ENCODE measurements around the gene RUBCNL. TPM values are rescaled to one million over a fixed set of nuclear protein-coding genes. Genes with fewer than 3 reads are reported as not detected.

Gene RUBCNL
- total and polyA plus RNA-seq, 9 donors, result 0.57 to 4.5 (median 1.5) TPM

DNA sequence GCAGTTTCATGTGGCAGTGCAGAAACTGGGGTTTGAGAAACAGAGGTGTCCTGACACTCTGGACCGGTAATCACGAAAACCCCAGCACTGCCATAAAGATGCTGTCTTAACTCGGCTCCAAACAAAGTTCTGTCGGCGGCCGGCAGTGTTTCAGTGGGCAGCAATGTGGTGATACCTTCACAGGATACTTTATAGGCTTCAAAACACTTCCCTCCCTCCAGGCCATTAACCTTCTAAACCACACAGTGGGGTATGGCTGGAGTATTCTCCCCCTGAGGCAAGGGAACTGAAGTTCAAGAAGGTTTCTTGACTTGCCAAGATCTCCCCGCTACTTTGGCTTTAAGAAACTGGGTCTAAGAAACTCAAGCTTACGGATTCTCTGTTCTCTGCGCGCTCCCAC, 1.1 kb downstream of the RUBCNL start:
- DNase-seq, result no peak
- Histone ChIP-seq H3K9me3 (no peaks in the 10 kb centered on the region), H3K27me3 (no peaks in the 10 kb centered on the region), H3K27ac (no peak overlapping the region), H3K4me3 (no peak overlapping the region), H3K36me3 (no peaks in the 10 kb centered on the region), H3K4me1 (ENCODE audit: insufficient read depth) (peaks cover 3% of the 10 kb centered on the region)
- intact Hi-C loops (cut with DNase I), result no loop called here
- TF ChIP-seq EP300 (IDR thresholded peaks at IDR 0.05) (no peak), POLR2A (IDR thresholded peaks at IDR 0.05) (no peak)
- TF ChIP-seq, protein P1, sequence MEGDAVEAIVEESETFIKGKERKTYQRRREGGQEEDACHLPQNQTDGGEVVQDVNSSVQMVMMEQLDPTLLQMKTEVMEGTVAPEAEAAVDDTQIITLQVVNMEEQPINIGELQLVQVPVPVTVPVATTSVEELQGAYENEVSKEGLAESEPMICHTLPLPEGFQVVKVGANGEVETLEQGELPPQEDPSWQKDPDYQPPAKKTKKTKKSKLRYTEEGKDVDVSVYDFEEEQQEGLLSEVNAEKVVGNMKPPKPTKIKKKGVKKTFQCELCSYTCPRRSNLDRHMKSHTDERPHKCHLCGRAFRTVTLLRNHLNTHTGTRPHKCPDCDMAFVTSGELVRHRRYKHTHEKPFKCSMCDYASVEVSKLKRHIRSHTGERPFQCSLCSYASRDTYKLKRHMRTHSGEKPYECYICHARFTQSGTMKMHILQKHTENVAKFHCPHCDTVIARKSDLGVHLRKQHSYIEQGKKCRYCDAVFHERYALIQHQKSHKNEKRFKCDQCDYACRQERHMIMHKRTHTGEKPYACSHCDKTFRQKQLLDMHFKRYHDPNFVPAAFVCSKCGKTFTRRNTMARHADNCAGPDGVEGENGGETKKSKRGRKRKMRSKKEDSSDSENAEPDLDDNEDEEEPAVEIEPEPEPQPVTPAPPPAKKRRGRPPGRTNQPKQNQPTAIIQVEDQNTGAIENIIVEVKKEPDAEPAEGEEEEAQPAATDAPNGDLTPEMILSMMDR (IDR thresholded peaks at IDR 0.05), result no peak
- WGBS, 3 donors, result 52 to 61% (median 59%) methylated on average over 10 of the region's 10 CpGs

DNA sequence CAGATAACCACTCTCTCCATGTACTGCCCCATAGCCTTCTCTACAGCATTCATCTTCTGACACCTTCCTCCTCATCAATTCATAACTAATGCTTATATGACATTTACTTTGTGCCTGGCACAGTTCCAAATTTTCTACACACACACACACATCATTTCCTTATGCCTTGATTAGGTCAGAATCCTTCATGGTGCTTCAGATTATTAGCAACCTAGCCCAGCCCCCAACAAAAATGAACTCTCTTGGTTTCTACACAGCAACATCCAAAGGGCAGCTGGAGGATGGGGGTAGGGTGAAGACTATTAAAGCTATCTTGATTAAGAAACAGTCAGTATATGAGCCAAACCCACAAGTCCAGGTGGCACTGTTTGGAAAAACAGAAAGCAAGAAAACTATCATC, 3.7 kb downstream of the RUBCNL start:
- Histone ChIP-seq H3K27me3 (no peaks in the 10 kb centered on the region), H3K27ac (no peak overlapping the region), H3K4me1 (ENCODE audit: insufficient read depth) (peaks cover 3% of the 10 kb centered on the region), H3K4me3 (no peak overlapping the region), H3K36me3 (no peaks in the 10 kb centered on the region), H3K9me3 (no peaks in the 10 kb centered on the region)
- intact Hi-C loops (cut with DNase I), result no loop called here
- no peak for DNase-seq
- no peak for TF ChIP-seq POLR2A (IDR thresholded peaks at IDR 0.05)
- no peak for TF ChIP-seq EP300 (IDR thresholded peaks at IDR 0.05)
- TF ChIP-seq, protein P1 (IDR thresholded peaks at IDR 0.05), result no peak

DNA sequence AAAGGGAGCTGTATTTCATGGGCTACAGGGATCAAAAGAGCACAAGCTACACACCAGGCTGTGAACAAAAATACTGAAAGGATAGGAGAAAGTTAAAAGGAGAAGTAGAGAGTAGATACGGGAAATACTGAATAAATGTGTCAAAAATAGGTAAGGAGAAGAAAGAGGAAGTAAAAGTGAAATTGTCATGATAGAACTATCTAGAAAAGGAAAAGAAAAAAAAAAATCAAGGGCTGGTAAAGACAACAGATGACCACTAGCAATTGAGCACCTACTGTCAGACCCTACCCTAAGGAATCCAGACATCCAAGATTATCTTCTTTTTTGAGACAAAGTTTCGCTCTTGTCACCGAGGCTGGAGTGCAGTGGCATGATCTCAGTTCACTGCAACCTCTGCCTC, 4.8 kb downstream of the RUBCNL start:
- WGBS, 3 donors, result 83 to 89% (median 87%) methylated on average over 3 of the region's 3 CpGs
- TF ChIP-seq EP300 (IDR thresholded peaks at IDR 0.05), result no peak
- no peak for TF ChIP-seq POLR2A (IDR thresholded peaks at IDR 0.05)
- H3K9me3 ChIP-seq, result no peaks in the 10 kb centered on the region
- peaks cover 2% of the 10 kb centered on the region for H3K4me1 ChIP-seq (ENCODE audit: insufficient read depth)
- no peaks in the 10 kb centered on the region for H3K27me3 ChIP-seq
- no peak overlapping the region for H3K4me3 ChIP-seq
- no peak for DNase-seq
- intact Hi-C loops (cut with DNase I), result no loop called here
- H3K36me3 ChIP-seq, result no peaks in the 10 kb centered on the region
- H3K27ac ChIP-seq, result no peak overlapping the region

DNA sequence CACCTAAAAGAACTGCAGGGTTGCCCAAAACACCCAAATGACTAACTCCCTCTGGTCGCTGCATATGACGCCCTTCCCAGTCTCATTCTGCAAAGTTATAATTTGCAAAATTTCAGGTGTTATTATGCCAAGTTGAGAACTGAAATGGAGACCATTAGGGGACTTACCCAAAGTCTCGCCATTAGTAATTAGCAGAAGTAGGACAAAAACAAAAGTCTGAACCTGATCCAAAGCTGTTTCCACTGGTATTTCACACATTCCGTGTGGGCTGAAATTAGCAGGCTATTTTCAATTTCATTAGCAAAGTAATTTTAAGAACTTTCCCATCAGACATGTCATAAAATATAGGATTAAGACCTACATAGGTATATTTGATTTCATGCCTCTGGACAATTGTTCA, 6.8 kb downstream of the RUBCNL start:
- H3K4me1 ChIP-seq (ENCODE audit: insufficient read depth), result no peaks in the 10 kb centered on the region
- no peaks in the 10 kb centered on the region for H3K36me3 ChIP-seq
- TF ChIP-seq, protein P1 (IDR thresholded peaks at IDR 0.05), result no peak
- no peak for TF ChIP-seq POLR2A (IDR thresholded peaks at IDR 0.05)
- TF ChIP-seq EP300 (IDR thresholded peaks at IDR 0.05), result no peak
- no peak overlapping the region for H3K27ac ChIP-seq
- intact Hi-C loops (cut with DNase I), result no loop called here
- no peaks in the 10 kb centered on the region for H3K27me3 ChIP-seq
- no peak overlapping the region for H3K4me3 ChIP-seq
- DNase-seq, result no peak
- no peaks in the 10 kb centered on the region for H3K9me3 ChIP-seq
- WGBS, 3 donors, result 87 to 90% (median 90%) methylated on average over 4 of the region's 4 CpGs

DNA sequence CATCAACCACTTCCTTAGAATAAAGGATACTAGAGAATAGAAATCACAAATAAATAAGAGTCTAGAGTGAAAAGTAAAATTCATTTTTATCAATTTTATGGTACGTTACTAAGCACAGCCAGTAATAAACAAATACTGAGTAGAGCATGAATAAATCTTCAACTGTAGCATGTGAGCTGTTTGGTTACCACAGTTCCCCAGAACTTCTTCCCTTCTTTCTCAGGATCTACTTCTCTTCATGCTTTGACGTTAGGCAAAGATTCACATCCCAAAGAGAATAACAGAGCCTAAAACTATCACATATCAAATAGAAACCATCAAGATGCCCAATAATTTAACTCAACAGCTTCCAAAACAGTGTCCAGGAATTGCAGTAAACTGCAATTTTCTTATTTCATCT, 7.4 kb downstream of the RUBCNL start:
- H3K27ac ChIP-seq, result no peak overlapping the region
- 58 to 71% (median 63%) methylated on average over 2 of the region's 2 CpGs for WGBS, 3 donors
- no peaks in the 10 kb centered on the region for H3K36me3 ChIP-seq
- no peak overlapping the region for H3K4me3 ChIP-seq
- intact Hi-C loops (cut with DNase I), result no loop called here
- DNase-seq, result no peak
- no peaks in the 10 kb centered on the region for H3K4me1 ChIP-seq (ENCODE audit: insufficient read depth)
- no peak for TF ChIP-seq EP300 (IDR thresholded peaks at IDR 0.05)
- TF ChIP-seq POLR2A (IDR thresholded peaks at IDR 0.05), result no peak
- TF ChIP-seq, protein P1 (IDR thresholded peaks at IDR 0.05), result no peak
- H3K9me3 ChIP-seq, result no peaks in the 10 kb centered on the region
- H3K27me3 ChIP-seq, result no peaks in the 10 kb centered on the region

Measured in ovary (tissue), 9 donors.